ENCODE results near the gene HDAC8.
A peak's percentile ranks its signal among the peaks of the same experiment; 100 is the strongest.

Gene HDAC8

DNA sequence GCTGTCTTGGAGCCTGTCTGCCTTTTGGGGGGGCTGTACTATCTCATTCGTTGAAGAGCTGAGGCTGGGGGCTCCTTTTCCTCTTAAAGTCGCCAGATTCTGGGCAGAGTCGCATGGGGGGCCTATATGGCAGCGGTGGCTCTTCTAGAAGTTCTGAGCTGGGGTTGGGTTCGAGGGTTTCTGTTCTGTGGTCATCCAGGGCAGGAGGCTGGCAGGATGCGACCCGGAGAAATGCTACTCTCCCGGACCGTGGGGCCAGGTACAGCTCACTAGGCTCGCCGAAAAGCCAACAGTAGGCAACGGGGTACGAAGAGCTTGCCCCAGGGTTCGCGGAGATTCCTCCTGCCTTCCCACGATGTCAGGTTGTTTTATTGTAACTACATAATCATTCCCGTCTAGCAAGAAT, 265.0 kb downstream of the HDAC8 start:
- TF ChIP-seq EZH2 (optimal IDR thresholded peaks at IDR 0.05; ENCODE audit: low read depth, low read length) (no peak), EZH2phosphoT487 (IDR thresholded peaks at IDR 0.05; ENCODE audit: low read length) (no peak)
- TF ChIP-seq, protein P1, sequence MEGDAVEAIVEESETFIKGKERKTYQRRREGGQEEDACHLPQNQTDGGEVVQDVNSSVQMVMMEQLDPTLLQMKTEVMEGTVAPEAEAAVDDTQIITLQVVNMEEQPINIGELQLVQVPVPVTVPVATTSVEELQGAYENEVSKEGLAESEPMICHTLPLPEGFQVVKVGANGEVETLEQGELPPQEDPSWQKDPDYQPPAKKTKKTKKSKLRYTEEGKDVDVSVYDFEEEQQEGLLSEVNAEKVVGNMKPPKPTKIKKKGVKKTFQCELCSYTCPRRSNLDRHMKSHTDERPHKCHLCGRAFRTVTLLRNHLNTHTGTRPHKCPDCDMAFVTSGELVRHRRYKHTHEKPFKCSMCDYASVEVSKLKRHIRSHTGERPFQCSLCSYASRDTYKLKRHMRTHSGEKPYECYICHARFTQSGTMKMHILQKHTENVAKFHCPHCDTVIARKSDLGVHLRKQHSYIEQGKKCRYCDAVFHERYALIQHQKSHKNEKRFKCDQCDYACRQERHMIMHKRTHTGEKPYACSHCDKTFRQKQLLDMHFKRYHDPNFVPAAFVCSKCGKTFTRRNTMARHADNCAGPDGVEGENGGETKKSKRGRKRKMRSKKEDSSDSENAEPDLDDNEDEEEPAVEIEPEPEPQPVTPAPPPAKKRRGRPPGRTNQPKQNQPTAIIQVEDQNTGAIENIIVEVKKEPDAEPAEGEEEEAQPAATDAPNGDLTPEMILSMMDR (IDR thresholded peaks at IDR 0.05; ENCODE audit: low read length): no peak
- Histone ChIP-seq H3K9me2 (replicated peaks; ENCODE audit: insufficient read depth, low read length) (no peaks in the 10 kb centered on the region), H3K36me3 (replicated peaks; ENCODE audit: insufficient read depth, low read length) (no peaks in the 10 kb centered on the region), H3K4me2 (ENCODE audit: low read depth, low read length) (peak overlapping the region; percentile 59; the same call in 1 of the 2 replicates), H3K27me3 (replicated peaks; ENCODE audit: insufficient read depth, low read length) (peaks cover 35% of the 10 kb centered on the region), H4K20me1 (ENCODE audit: insufficient read depth, low read length) (no peaks in the 10 kb centered on the region), H3K4me3 (ENCODE audit: low read length) (peak overlapping the region; percentile 53), H3F3A (ENCODE audit: insufficient read depth, low read length) (no peaks in the 10 kb centered on the region), H3K27ac (ENCODE audit: low read length) (no peak overlapping the region), H2AFZ (ENCODE audit: low read length) (no peak overlapping the region), H3K79me2 (ENCODE audit: low read length) (no peaks in the 10 kb centered on the region), H3K4me1 (ENCODE audit: low read length) (no peaks in the 10 kb centered on the region), H3K9me3 (replicated peaks; ENCODE audit: insufficient read depth, low read length) (no peaks in the 10 kb centered on the region), H3K9ac (ENCODE audit: low read length) (no peak overlapping the region)
- no peak for DNase-seq

- peak; percentile 67 for DNase-seq
- Histone ChIP-seq H3K27ac (ENCODE audit: low read length) (no peak overlapping the region), H3F3A (ENCODE audit: insufficient read depth, low read length) (no peaks in the 10 kb centered on the region), H3K9me2 (replicated peaks; ENCODE audit: insufficient read depth, low read length) (no peaks in the 10 kb centered on the region), H2AFZ (ENCODE audit: low read length) (peak overlapping the region; percentile 45; the same call in 1 of the 2 replicates), H3K79me2 (ENCODE audit: low read length) (no peaks in the 10 kb centered on the region), H3K9me3 (replicated peaks; ENCODE audit: insufficient read depth, low read length) (no peaks in the 10 kb centered on the region), H3K4me1 (ENCODE audit: low read length) (no peaks in the 10 kb centered on the region), H3K4me3 (ENCODE audit: low read length) (peak overlapping the region; percentile 53), H3K4me2 (ENCODE audit: low read depth, low read length) (peak overlapping the region; percentile 59), H3K9ac (ENCODE audit: low read length) (peak overlapping the region; percentile 37; the same call in 1 of the 2 replicates), H4K20me1 (ENCODE audit: insufficient read depth, low read length) (no peaks in the 10 kb centered on the region), H3K36me3 (replicated peaks; ENCODE audit: insufficient read depth, low read length) (no peaks in the 10 kb centered on the region), H3K27me3 (replicated peaks; ENCODE audit: insufficient read depth, low read length) (peaks cover 35% of the 10 kb centered on the region)
- TF ChIP-seq EZH2phosphoT487 (IDR thresholded peaks at IDR 0.05; ENCODE audit: low read length) (no peak), EZH2 (optimal IDR thresholded peaks at IDR 0.05; ENCODE audit: low read depth, low read length) (no peak)
- TF ChIP-seq, protein P1 (IDR thresholded peaks at IDR 0.05; ENCODE audit: low read length): no peak
These were observed 265.6 kb downstream of the HDAC8 start for GRCh38 chrX:72306851-72307645.

- H3K9me3 ChIP-seq (replicated peaks; ENCODE audit: insufficient read depth, low read length): no peaks in the 10 kb centered on the region
- no peaks in the 10 kb centered on the region for H4K20me1 ChIP-seq (ENCODE audit: insufficient read depth, low read length)
- DNase-seq: no peak
- H3K4me2 ChIP-seq (ENCODE audit: low read depth, low read length): peak overlapping the region; percentile 81
- H3K4me3 ChIP-seq (ENCODE audit: low read length): peak overlapping the region; percentile 54
- 0 out of 2 replicates have a peak overlapping the region, but pooled peaks have one; percentile 48 for H2AFZ ChIP-seq (ENCODE audit: low read length)
- H3K27me3 ChIP-seq (replicated peaks; ENCODE audit: insufficient read depth, low read length): peaks cover 35% of the 10 kb centered on the region
- H3K36me3 ChIP-seq (replicated peaks; ENCODE audit: insufficient read depth, low read length): no peaks in the 10 kb centered on the region
- no peak overlapping the region for H3K27ac ChIP-seq (ENCODE audit: low read length)
- TF ChIP-seq EZH2 (optimal IDR thresholded peaks at IDR 0.05; ENCODE audit: low read depth, low read length): no peak
- no peak for TF ChIP-seq EZH2phosphoT487 (IDR thresholded peaks at IDR 0.05; ENCODE audit: low read length)
- TF ChIP-seq, protein P1 (IDR thresholded peaks at IDR 0.05; ENCODE audit: low read length): no peak
- no peaks in the 10 kb centered on the region for H3K9me2 ChIP-seq (replicated peaks; ENCODE audit: insufficient read depth, low read length)
- H3F3A ChIP-seq (ENCODE audit: insufficient read depth, low read length): no peaks in the 10 kb centered on the region
- no peaks in the 10 kb centered on the region for H3K79me2 ChIP-seq (ENCODE audit: low read length)
- no peak overlapping the region for H3K9ac ChIP-seq (ENCODE audit: low read length)
- no peaks in the 10 kb centered on the region for H3K4me1 ChIP-seq (ENCODE audit: low read length)
These were observed 266.4 kb downstream of the HDAC8 start for GRCh38 chrX:72306085-72306801.
